T-cell (primary cell): ENCODE results near the gene SLC35B2. TPM values are rescaled to one million over a fixed set of nuclear protein-coding genes. Genes with fewer than 3 reads are reported as not detected.

Experiments
- ATAC-seq, 4 experiments: fragments of 200-7000 bp in 3 of 4; fragments of 150-1000 bp in 1 of 4; cut with Tn5 transposase; replicated peaks in 1 of 4; 1 replicate in 3 of 4; 2 replicates in 1 of 4; pipeline ENCODE4 v1.10.0; 2021; ENCODE audit warnings: moderate library complexity in 3 of 4, mild to moderate bottlenecking in 2 of 4, moderate number of reproducible peaks in 1 of 4
- CTCF ChIA-PET, 2 donors: fragments of 300-600 bp; sonication (Branson Sonifier 250); formaldehyde crosslinking; loops; one replicate each; lab custom pipeline; 2022; ENCODE audit warnings: antibody characterized with exemption in 2 of 2; lab: Charles Lee
- POLR2A ChIA-PET, 2 donors: fragments of 300-600 bp; sonication (Branson Sonifier 250); formaldehyde crosslinking; loops; one replicate each; lab custom pipeline; 2022; ENCODE audit warnings: antibody characterized with exemption in 2 of 2; lab: Charles Lee
- DNase-seq, 35 experiments: peaks; one replicate each; pipeline versions ENCODE4 v3.0.0 to v3.0.0-alpha.2; 2013 to 2023
- H3K27ac ChIP-seq: one replicate; pipeline ENCODE4 v1.5.1; 2013; ENCODE audit warnings: low read length
- H3K27me3 ChIP-seq, 2 experiments: replicated peaks in 1 of 2; 1 replicate in 1 of 2; 2 replicates in 1 of 2; pipeline versions ENCODE4 v1.6.1 to v1.7.0; 2013; ENCODE audit warnings: low read length in 1 of 2, mixed read lengths in 1 of 2; ENCODE audit not compliant: control insufficient read depth in 2 of 2, insufficient read depth in 2 of 2; ENCODE audit errors: extremely low read depth in 1 of 2
- H3K36me3 ChIP-seq, 2 donors: 1 replicate in 1 of 2; 2 replicates in 1 of 2; pipeline versions ENCODE4 v1.6.1 to v1.7.0; 2013; ENCODE audit warnings: low read length in 1 of 2; ENCODE audit not compliant: control insufficient read depth in 2 of 2, insufficient read depth in 1 of 2; ENCODE audit errors: extremely low read depth in 1 of 2
- H3K4me1 ChIP-seq, 2 experiments: 1 replicate in 1 of 2; 2 replicates in 1 of 2; pipeline versions ENCODE4 v1.6.1 to v1.7.0; 2013; ENCODE audit warnings: low read length in 2 of 2, mixed read lengths in 1 of 2; ENCODE audit not compliant: insufficient read depth in 2 of 2, control insufficient read depth in 1 of 2; ENCODE audit errors: extremely low read depth in 1 of 2
- H3K4me3 ChIP-seq, 2 donors: 1 replicate in 1 of 2; 2 replicates in 1 of 2; pipeline versions ENCODE4 v1.5.1 to v1.7.0; 2013; ENCODE audit warnings: mild to moderate bottlenecking in 2 of 2, low read length in 1 of 2, moderate library complexity in 1 of 2; ENCODE audit not compliant: control insufficient read depth in 1 of 2; ENCODE audit errors: extremely low read depth in 1 of 2
- H3K9me3 ChIP-seq: 2 replicates; pipeline ENCODE4 v1.7.0; 2013
- H3K27ac Mint-ChIP-seq, 2 donors: one replicate each; pipeline ENCODE4 v1.8.0; 2020 to 2021; ENCODE audit warnings: mild to moderate bottlenecking in 2 of 2, mixed read lengths in 2 of 2
- H3K27me3 Mint-ChIP-seq, 2 donors: one replicate each; pipeline ENCODE4 v1.8.0; 2021 to 2022; ENCODE audit warnings: mixed read lengths in 2 of 2
- H3K36me3 Mint-ChIP-seq: one replicate; pipeline ENCODE4 v1.8.0; 2021; ENCODE audit warnings: mixed read lengths
- H3K4me1 Mint-ChIP-seq, 3 donors: one replicate each; pipeline ENCODE4 v1.8.0; 2020 to 2022; ENCODE audit warnings: mixed read lengths in 3 of 3, mild to moderate bottlenecking in 1 of 3
- H3K4me3 Mint-ChIP-seq, 3 donors: one replicate each; pipeline ENCODE4 v1.8.0; 2020 to 2022; ENCODE audit warnings: mild to moderate bottlenecking in 3 of 3, mixed read lengths in 3 of 3, moderate library complexity in 3 of 3
- H3K9me3 Mint-ChIP-seq, 3 donors: one replicate each; pipeline ENCODE4 v1.8.0; 2020 to 2022; ENCODE audit warnings: mixed read lengths in 3 of 3
- WGBS: methylation state at CpG from one replicate; pipeline ENCODE4 v1.1.5; 2013; ENCODE audit warnings: missing lambda C conversion rate; ENCODE audit not compliant: insufficient coverage; 5-methylcytosine and 5-hydroxymethylcytosine counted together
- total RNA-seq, 35 experiments: library from RNA in 6 of 35; stranded (reverse) in 6 of 35; fragments of 120-200 nt in 1 of 35; gene quantifications; one replicate each; pipeline versions ENCODE4 v1.2.1 to v1.2.4 and lab custom pipeline; 2013 to 2026

SLC35B2 gene
- total RNA-seq, 5 donors from 2014 or later (not counting 1 experiment from before 2014, with no cell fraction given), result 14.6 to 21.8 (median 20.3) TPM

GRCh38 chr6:44219815-44220784 is 37.2 kb downstream of the SLC35B2 start:
- Mint-ChIP-seq H3K9me3 (no peaks in the 10 kb centered on the region), H3K4me1 (peaks cover 21 to 43% (median 28%) of the 10 kb centered on the region in 3 donors), H3K4me3 (peak overlapping the region in 2 of 3 donors; percentile 31 to 60), H3K36me3 (no peaks in the 10 kb centered on the region), H3K27me3 (peaks cover 0 to 17% of the 10 kb centered on the region in 2 donors), H3K27ac (no peak overlapping the region)
- Histone ChIP-seq H3K36me3 (no peaks in the 10 kb centered on the region), H3K27me3 (peaks cover 0 to 45% of the 10 kb centered on the region in 2 experiments), H3K9me3 (no peaks in the 10 kb centered on the region), H3K4me3 (no peak overlapping the region), H3K27ac (no peak overlapping the region), H3K4me1 (peaks cover 9 to 40% of the 10 kb centered on the region in 2 experiments)
- DNase-seq, result no peak
- POLR2A ChIA-PET, result no interaction called here
- 64% methylated on average over 6 of the region's 28 CpGs for WGBS
- no peak for ATAC-seq
- CTCF ChIA-PET, result interaction anchor here (0.6 to 0.7 kb wide), 4 partner anchors 90 to 450 kb away, joined by 3 to 6 read pairs (median 3); partner anchors contain the start of gene AARS2 (in 1 of the 2)

GRCh38 chr6:44219053-44219814 is 38.1 kb downstream of the SLC35B2 start:
- Histone ChIP-seq H3K4me3 (peak overlapping the region in 1 of 2 donors; percentile 38), H3K4me1 (peaks cover 8 to 35% of the 10 kb centered on the region in 2 experiments), H3K27me3 (peaks cover 0 to 45% of the 10 kb centered on the region in 2 experiments), H3K9me3 (no peaks in the 10 kb centered on the region), H3K27ac (no peak overlapping the region), H3K36me3 (no peaks in the 10 kb centered on the region)
- ATAC-seq (no peak), DNase-seq (peak in 2 of 35 experiments; percentile 27 to 29)
- 5% methylated on average over 22 of the region's 45 CpGs for WGBS
- peak overlapping the region in 2 of 3 donors; percentile 31 to 60 for H3K4me3 Mint-ChIP-seq
- H3K36me3 Mint-ChIP-seq, result no peaks in the 10 kb centered on the region
- POLR2A ChIA-PET, result no interaction called here
- CTCF ChIA-PET, result no interaction called here
- H3K27me3 Mint-ChIP-seq, result peaks cover 0 to 17% of the 10 kb centered on the region in 2 donors
- H3K27ac Mint-ChIP-seq, result no peak overlapping the region
- H3K4me1 Mint-ChIP-seq, result peaks cover 18 to 37% (median 23%) of the 10 kb centered on the region in 3 donors
- H3K9me3 Mint-ChIP-seq, result no peaks in the 10 kb centered on the region

GRCh38 chr6:44217332-44218143 is 39.8 kb downstream of the SLC35B2 start:
- no peaks in the 10 kb centered on the region for H3K36me3 Mint-ChIP-seq
- H3K4me1 Mint-ChIP-seq, result peaks cover 6 to 27% (median 14%) of the 10 kb centered on the region in 3 donors
- no peak overlapping the region for H3K4me3 ChIP-seq
- no peaks in the 10 kb centered on the region for H3K9me3 Mint-ChIP-seq
- H3K36me3 ChIP-seq, result no peaks in the 10 kb centered on the region
- ChIA-PET CTCF (no interaction called here), POLR2A (no interaction called here)
- H3K9me3 ChIP-seq, result no peaks in the 10 kb centered on the region
- ATAC-seq (no peak), DNase-seq (no peak)
- H3K4me1 ChIP-seq, result peaks cover 4 to 21% of the 10 kb centered on the region in 2 experiments
- 87% methylated on average over 15 of the region's 16 CpGs for WGBS
- peaks cover 0 to 17% of the 10 kb centered on the region in 2 donors for H3K27me3 Mint-ChIP-seq
- H3K27ac ChIP-seq, result no peak overlapping the region
- peaks cover 0 to 45% of the 10 kb centered on the region in 2 experiments for H3K27me3 ChIP-seq
- H3K27ac Mint-ChIP-seq, result no peak overlapping the region
- H3K4me3 Mint-ChIP-seq, result no peak overlapping the region

GRCh38 chr6:44216677-44217331 is 40.5 kb downstream of the SLC35B2 start, which contains the start of gene MYMX:
TSS of gene MYMX (plus strand) at chr6:44216926. CDS start at chr6:44217472, 546 bp downstream.
- Histone ChIP-seq H3K9me3 (no peaks in the 10 kb centered on the region), H3K4me1 (peaks cover 4 to 18% of the 10 kb centered on the region in 2 experiments), H3K27me3 (peaks cover 0 to 46% of the 10 kb centered on the region in 2 experiments), H3K4me3 (no peak within 1 kb of the TSS), H3K36me3 (no peaks in the 10 kb centered on the region), H3K27ac (no peak within 1 kb of the TSS)
- Mint-ChIP-seq H3K27ac (no peak within 1 kb of the TSS), H3K27me3 (peaks cover 2 to 17% of the 10 kb centered on the region in 2 donors), H3K36me3 (no peaks in the 10 kb centered on the region), H3K4me3 (no peak within 1 kb of the TSS), H3K4me1 (peaks cover 4 to 23% (median 14%) of the 10 kb centered on the region in 3 donors), H3K9me3 (no peaks in the 10 kb centered on the region)
- no peak for DNase-seq
- 55% methylated on average over 3 of the region's 7 CpGs for WGBS
- ChIA-PET POLR2A (interaction anchor here in 1 of 2 donors (0.7 kb wide), 1 partner anchor 30 kb away, joined by 6 read pairs; no protein-coding TSS in a partner anchor), CTCF (no interaction called here)
- ATAC-seq, result no peak

- peaks cover 4 to 10% (median 7%) of the 10 kb centered on the region in 3 donors for H3K4me1 Mint-ChIP-seq
- DNase-seq, result no peak
Observed at GRCh38 chr6:44214307-44214706, 43.0 kb downstream of the SLC35B2 start.

More at GRCh38 chr6:44214307-44214706, 43.0 kb downstream of the SLC35B2 start:
- Histone ChIP-seq H3K27ac (no peak overlapping the region), H3K4me3 (no peak overlapping the region), H3K27me3 (peaks cover 0 to 40% of the 10 kb centered on the region in 2 experiments), H3K9me3 (no peaks in the 10 kb centered on the region), H3K4me1 (peaks cover 2 to 7% of the 10 kb centered on the region in 2 experiments), H3K36me3 (no peaks in the 10 kb centered on the region)
- no peaks in the 10 kb centered on the region for H3K36me3 Mint-ChIP-seq
- ATAC-seq, result no peak
- H3K27ac Mint-ChIP-seq, result no peak overlapping the region
- H3K27me3 Mint-ChIP-seq, result peaks cover 3 to 14% of the 10 kb centered on the region in 2 donors
- no peaks in the 10 kb centered on the region for H3K9me3 Mint-ChIP-seq
- H3K4me3 Mint-ChIP-seq, result no peak overlapping the region
- CTCF ChIA-PET, result no interaction called here
- POLR2A ChIA-PET, result no interaction called here
- 82% methylated on average over 5 of the region's 6 CpGs for WGBS
